Stimulated activated CD8-positive, alpha-beta memory T cell treated with anti-CD3 and anti-CD28 coated beads, Interleukin-4, amount 100 ng/mL, for 48 hours (primary cell): ENCODE results near the gene GSTM1.
"Not testable (repeated sequence)": the region's sequence is repeated elsewhere in the genome, so short reads cannot be mapped to it uniquely, and the experiment has no call there.

Source experiments
- DNase-seq: peaks from one replicate; pipeline ENCODE4 v3.0.0-alpha.2; 2020

GSTM1 gene

GRCh38 chr1:109704173-109704572, 16.6 kb downstream of the GSTM1 start:
- DNase-seq = no peak

- no peak for DNase-seq
Measured at GRCh38 chr1:109705411-109705810, 17.8 kb downstream of the GSTM1 start.

- not testable (repeated sequence) for DNase-seq
Measured at GRCh38 chr1:109708949-109709348, 21.3 kb downstream of the GSTM1 start.

GRCh38 chr1:109709822-109710221, 22.2 kb downstream of the GSTM1 start:
- DNase-seq = not testable (repeated sequence)

GRCh38 chr1:109711593-109712320, 24.1 kb downstream of the GSTM1 start, which contains the start of gene GSTM5:
TSS of gene GSTM5 (plus strand) at chr1:109712251. CDS start at chr1:109712313, 62 bp downstream.
- not testable (repeated sequence) for DNase-seq

GRCh38 chr1:109712321-109712864, 24.8 kb downstream of the GSTM1 start:
- no peak for DNase-seq

GRCh38 chr1:109713636-109714035, 26.0 kb downstream of the GSTM1 start:
- DNase-seq = no peak

- no peak for DNase-seq
Measured at GRCh38 chr1:109714661-109715372, 27.2 kb downstream of the GSTM1 start.

GRCh38 chr1:109716121-109716520, 28.5 kb downstream of the GSTM1 start:
- no peak for DNase-seq

GRCh38 chr1:109716570-109717090, 29.0 kb downstream of the GSTM1 start:
- DNase-seq = no peak

GRCh38 chr1:109717729-109718128, 30.1 kb downstream of the GSTM1 start:
- no peak for DNase-seq

- DNase-seq = no peak
Measured at GRCh38 chr1:109718495-109718894, 30.9 kb downstream of the GSTM1 start.

- DNase-seq = no peak
Measured at GRCh38 chr1:109719337-109719837, 31.8 kb downstream of the GSTM1 start.

- no peak for DNase-seq
Measured at GRCh38 chr1:109721042-109721441, 33.4 kb downstream of the GSTM1 start.

- no peak for DNase-seq
Measured at GRCh38 chr1:109721971-109722370, 34.4 kb downstream of the GSTM1 start.

- DNase-seq = no peak
Measured at GRCh38 chr1:109722908-109723691, 35.5 kb downstream of the GSTM1 start.

- no peak for DNase-seq
Measured at GRCh38 chr1:109724933-109725332, 37.3 kb downstream of the GSTM1 start.

- no peak for DNase-seq
Measured at GRCh38 chr1:109725510-109725909, 37.9 kb downstream of the GSTM1 start.

- DNase-seq = no peak
Measured at GRCh38 chr1:109726007-109726406, 38.4 kb downstream of the GSTM1 start.

- no peak for DNase-seq
Measured at GRCh38 chr1:109726728-109727373, 39.2 kb downstream of the GSTM1 start.

- DNase-seq = no peak
Measured at GRCh38 chr1:109728870-109729269, 41.3 kb downstream of the GSTM1 start.

- no peak for DNase-seq
Measured at GRCh38 chr1:109730666-109731065, 43.0 kb downstream of the GSTM1 start.
